Pancreas (tissue), 10 donors: ENCODE measurements around the gene TMEM30A. TPM values are rescaled to one million over a fixed set of nuclear protein-coding genes. Genes with fewer than 3 reads are reported as not detected.
A peak's percentile ranks its signal among the peaks of the same experiment; 100 is the strongest.

ENCODE experiments used
- ATAC-seq, 4 donors: fragments of 200-7000 bp; cut with Tn5 transposase; one replicate each; pipeline versions ENCODE4 v1.8.0 to v1.9.1; 2020; ENCODE audit warnings: mild to moderate bottlenecking in 4 of 4, moderate library complexity in 4 of 4
- DNase-seq, 6 donors: peaks; one replicate each; pipeline ENCODE4 v3.0.0-alpha.2; 2020
- FAIRE-seq: peaks from 2 replicates; lab custom pipeline; 2012; peaks lifted over from hg19 to GRCh38; lab: Jason Lieb, UNC
- H3K27ac ChIP-seq, 4 donors: fragments of 200-600 bp; sonication (generic); 1 replicate in 3 of 4; 2 replicates in 1 of 4; pipeline versions ENCODE4 v1.5.0 to v1.8.0; 2020
- H3K27me3 ChIP-seq, 4 donors: fragments of 200-600 bp; one replicate each; pipeline ENCODE4 v1.8.0; 2021
- H3K36me3 ChIP-seq, 3 donors: fragments of 200-600 bp; sonication (generic) in 1 of 3; one replicate each; pipeline versions ENCODE4 v1.5.0 to v1.8.0; 2020 to 2021
- H3K4me1 ChIP-seq, 3 donors: fragments of 200-600 bp; one replicate each; pipeline ENCODE4 v1.8.0; 2021
- H3K4me3 ChIP-seq, 4 donors: fragments of 200-600 bp; sonication (generic) in 2 of 4; one replicate each; pipeline versions ENCODE4 v1.5.0 to v1.8.0; 2020 to 2021
- H3K9me3 ChIP-seq, 4 donors: fragments of 200-600 bp; one replicate each; pipeline ENCODE4 v1.8.0; 2021
- WGBS, 2 donors: extraction: QIAGEN DNeasy Blood & Tissue Kit; methylation state at CpG; one replicate each; pipeline ENCODE4 v1.1.7; 2013; 5-methylcytosine and 5-hydroxymethylcytosine counted together
- intact Hi-C, 3 donors: fragments of 100-400 bp; cut with DNase I; formaldehyde crosslinking; loops; one replicate each; pipeline versions ENCODE4 v1.11.1 to v1.14.2; 2022
- polyA plus RNA-seq, 2 donors: library from polyadenylated mRNA; stranded (reverse); fragments of 200-250 nt; gene quantifications; one replicate each; pipeline ENCODE4 v1.2.3, GENCODE V29; 2013
- total RNA-seq, 6 donors: library from RNA; stranded (reverse); fragmentation: NEBNext Ultra II Directional in 4 of 6; extraction: Animal tissue kit (Norgen Biotek cat#: 25700) in 4 of 6; gene quantifications; one replicate each; pipeline versions ENCODE4 v1.2.1 to v1.2.4, GENCODE V29; 2021 to 2023
- TF ChIP-seq, protein P1 (sequence below), 4 donors: fragments of 200-600 bp; sonication (generic) in 3 of 4; IDR thresholded peaks; one replicate each; pipeline versions ENCODE4 v1.5.0 to v1.8.0; 2021; ENCODE audit warnings: antibody characterized with exemption in 4 of 4
- donor health status: healthy with polysubstance abuse.
- donor health status: DM: no; HTN: no; CAD: no; lungs with moderate emphysema.
- donor health status: DM: no; HTN: no; CAD: no.
- donor health status: control.
- donor health status: control.
- donor health status: Bipolar disorder and iron deficiency.
- donor health status: DM: yes; HTN: yes; CAD: no.
- donor health status: DM: no; HTN: no; CAD: no.
- donor health status: DM: no; HTN: no; CAD: no.
- donor health status: DM: yes; HTN: yes; CAD: no.

TMEM30A gene
- total and polyA plus RNA-seq, 8 donors, result 21.2 to 85.5 (median 66.5) TPM

DNA sequence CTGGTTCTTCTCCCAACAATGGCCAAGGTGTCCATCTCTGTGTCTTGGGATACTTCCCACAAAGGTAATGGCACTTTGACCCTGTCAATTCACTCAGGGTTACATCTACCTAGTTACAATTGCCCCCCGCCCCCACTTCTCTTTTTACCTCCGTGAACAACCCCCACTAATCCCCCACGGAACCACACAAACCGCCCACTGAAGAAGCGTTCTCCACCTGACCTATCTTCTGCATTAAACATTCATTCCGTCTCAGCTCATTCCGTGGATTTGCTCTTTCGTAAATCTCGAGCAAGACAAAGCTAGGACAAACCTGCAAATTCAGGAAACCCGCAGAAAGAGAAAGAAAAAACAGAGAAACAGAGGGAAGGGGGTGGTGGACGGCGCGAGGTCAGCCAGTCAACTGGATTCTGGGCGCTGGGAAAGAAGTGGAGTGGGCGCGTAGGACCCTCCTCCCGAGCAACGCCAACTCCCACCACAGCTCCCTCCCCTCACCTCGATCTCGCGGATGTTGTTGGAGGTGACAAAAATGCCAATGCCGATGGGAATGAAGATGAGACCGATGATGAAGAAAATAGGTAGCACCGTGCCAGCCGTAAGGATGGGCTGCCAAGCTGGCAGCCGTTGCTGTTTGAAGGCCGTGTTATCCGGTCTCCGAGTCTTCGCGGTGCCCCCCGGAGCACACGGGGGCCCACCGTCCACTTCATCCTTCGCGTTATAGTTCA, 523 bp downstream of the TMEM30A start:
- Histone ChIP-seq H3K27ac (peak overlapping the region; percentile 79 to 94 (median 87)), H3K36me3 (no peaks in the 10 kb centered on the region)
- TF ChIP-seq, protein P1, sequence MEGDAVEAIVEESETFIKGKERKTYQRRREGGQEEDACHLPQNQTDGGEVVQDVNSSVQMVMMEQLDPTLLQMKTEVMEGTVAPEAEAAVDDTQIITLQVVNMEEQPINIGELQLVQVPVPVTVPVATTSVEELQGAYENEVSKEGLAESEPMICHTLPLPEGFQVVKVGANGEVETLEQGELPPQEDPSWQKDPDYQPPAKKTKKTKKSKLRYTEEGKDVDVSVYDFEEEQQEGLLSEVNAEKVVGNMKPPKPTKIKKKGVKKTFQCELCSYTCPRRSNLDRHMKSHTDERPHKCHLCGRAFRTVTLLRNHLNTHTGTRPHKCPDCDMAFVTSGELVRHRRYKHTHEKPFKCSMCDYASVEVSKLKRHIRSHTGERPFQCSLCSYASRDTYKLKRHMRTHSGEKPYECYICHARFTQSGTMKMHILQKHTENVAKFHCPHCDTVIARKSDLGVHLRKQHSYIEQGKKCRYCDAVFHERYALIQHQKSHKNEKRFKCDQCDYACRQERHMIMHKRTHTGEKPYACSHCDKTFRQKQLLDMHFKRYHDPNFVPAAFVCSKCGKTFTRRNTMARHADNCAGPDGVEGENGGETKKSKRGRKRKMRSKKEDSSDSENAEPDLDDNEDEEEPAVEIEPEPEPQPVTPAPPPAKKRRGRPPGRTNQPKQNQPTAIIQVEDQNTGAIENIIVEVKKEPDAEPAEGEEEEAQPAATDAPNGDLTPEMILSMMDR (IDR thresholded peaks at IDR 0.05), result no peak

DNA sequence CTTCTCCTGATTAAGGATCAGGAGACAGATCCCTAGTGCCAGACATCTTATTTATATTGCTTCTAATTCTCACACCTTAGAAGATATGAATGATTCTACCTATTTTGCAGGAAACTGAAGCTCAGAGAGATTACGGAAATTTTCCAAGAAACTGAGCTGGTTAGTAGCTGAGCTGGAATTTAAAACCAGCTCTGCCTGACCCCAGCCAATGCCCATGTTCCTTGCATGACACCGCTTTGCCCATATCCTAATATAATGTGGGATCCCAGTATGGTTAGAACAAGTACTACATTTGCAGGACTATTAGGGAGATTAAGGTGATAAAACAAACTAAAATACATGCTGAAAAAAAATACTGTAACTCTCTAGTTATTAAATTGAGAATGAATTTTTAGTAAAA, 1.9 kb downstream of the TMEM30A start:
- intact Hi-C loops, result no loop called here
- H3K36me3 ChIP-seq, result no peaks in the 10 kb centered on the region
- FAIRE-seq (no peak), DNase-seq (no peak), ATAC-seq (no peak)
- H3K4me3 ChIP-seq, result peak overlapping the region in 3 of 4 donors; percentile 59 to 80 (median 78)
- WGBS, 2 donors, result 30 to 35% methylated on average over 2 of the region's 2 CpGs
- H3K9me3 ChIP-seq, result no peaks in the 10 kb centered on the region
- H3K4me1 ChIP-seq, result peaks cover 12 to 56% (median 52%) of the 10 kb centered on the region in 3 donors
- TF ChIP-seq, protein P1 (IDR thresholded peaks at IDR 0.05), result no peak
- H3K27ac ChIP-seq, result no peak overlapping the region
- no peaks in the 10 kb centered on the region for H3K27me3 ChIP-seq

More for the DNA sequence above, 523 bp downstream of the TMEM30A start:
- Histone ChIP-seq H3K4me3 (peak overlapping the region; percentile 59 to 88 (median 79)), H3K27me3 (no peaks in the 10 kb centered on the region), H3K9me3 (no peaks in the 10 kb centered on the region), H3K4me1 (peaks cover 12 to 54% (median 46%) of the 10 kb centered on the region in 3 donors)
- no peak for DNase-seq
- no peak for FAIRE-seq
- peak; percentile 25 to 45 (median 34) for ATAC-seq
- intact Hi-C loops, result no loop called here
- WGBS, 2 donors, result 0 to 1% methylated on average over 36 of the region's 36 CpGs

DNA sequence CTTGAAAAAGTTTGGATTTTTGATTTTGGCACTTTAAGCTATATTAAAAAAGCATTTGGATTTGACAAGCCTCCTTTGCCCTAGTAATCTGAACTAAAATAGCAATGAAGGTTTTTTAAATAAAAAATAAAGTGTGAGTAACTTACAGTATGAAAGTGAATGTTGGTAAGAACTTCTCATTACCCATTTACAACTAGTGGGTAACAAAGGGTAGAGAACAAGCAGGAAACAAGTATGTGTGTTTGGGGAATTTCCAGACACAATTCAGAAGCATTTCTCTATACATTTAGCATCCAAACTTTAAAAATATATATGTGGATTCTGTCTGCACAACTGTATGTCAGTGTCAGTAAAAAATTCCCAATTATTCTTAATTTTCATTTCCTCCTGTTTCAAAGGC, 2.9 kb downstream of the TMEM30A start:
- no peak overlapping the region for H3K27ac ChIP-seq
- TF ChIP-seq, protein P1 (IDR thresholded peaks at IDR 0.05), result no peak
- no peak for FAIRE-seq
- DNase-seq, result no peak
- intact Hi-C loops, result no loop called here
- H3K9me3 ChIP-seq, result no peaks in the 10 kb centered on the region
- H3K4me1 ChIP-seq, result peaks cover 12 to 52% (median 50%) of the 10 kb centered on the region in 3 donors
- no peak for ATAC-seq
- peak overlapping the region in 2 of 4 donors; percentile 59 to 78 for H3K4me3 ChIP-seq
- no peaks in the 10 kb centered on the region for H3K27me3 ChIP-seq
- H3K36me3 ChIP-seq, result no peaks in the 10 kb centered on the region

DNA sequence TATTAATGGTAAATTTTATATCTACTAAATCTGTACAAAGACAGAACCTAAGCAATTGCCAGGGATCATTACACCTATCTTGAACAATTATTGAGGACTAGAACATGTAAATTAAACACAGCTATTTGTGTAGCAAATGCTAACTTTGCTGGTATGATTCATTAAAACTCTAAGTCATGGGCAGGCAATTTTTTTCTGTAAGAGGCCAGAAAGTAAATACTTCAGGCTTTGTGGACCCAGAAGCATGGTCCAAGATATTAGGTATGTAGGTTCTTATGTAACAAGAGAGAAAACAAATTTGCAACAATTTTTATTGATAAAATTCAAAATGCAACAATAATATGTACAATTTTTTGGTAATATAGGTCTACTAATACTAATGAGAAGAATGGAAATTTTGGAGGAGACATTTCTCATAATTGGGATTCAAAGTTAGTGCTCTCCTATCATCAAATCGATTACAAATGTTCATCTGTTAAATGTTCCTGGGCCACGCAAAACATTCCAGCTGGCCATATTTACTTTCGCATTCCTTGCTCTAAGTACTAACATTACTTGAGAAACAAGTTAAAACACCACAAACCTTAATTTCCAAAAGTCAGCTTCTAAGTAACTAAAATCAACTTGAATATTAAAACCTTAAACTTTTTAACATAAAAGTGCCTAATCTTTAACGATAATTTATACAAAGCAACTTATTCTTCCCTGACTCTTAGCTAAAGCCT, 4.3 kb downstream of the TMEM30A start:
- intact Hi-C loops, result no loop called here
- Histone ChIP-seq H3K4me1 (peaks cover 12 to 47% (median 44%) of the 10 kb centered on the region in 3 donors), H3K27me3 (no peaks in the 10 kb centered on the region), H3K9me3 (no peaks in the 10 kb centered on the region), H3K36me3 (no peaks in the 10 kb centered on the region), H3K27ac (peak overlapping the region in 1 of 4 donors; percentile 38), H3K4me3 (peak overlapping the region in 1 of 4 donors; percentile 78)
- FAIRE-seq (peak; percentile 57), ATAC-seq (no peak), DNase-seq (no peak)
- TF ChIP-seq, protein P1 (IDR thresholded peaks at IDR 0.05), result no peak
- WGBS, 2 donors, result 18 to 19% methylated on average over 4 of the region's 4 CpGs
